Choroid plexus epithelial cell (primary cell): ENCODE results near the gene THSD7A.

ENCODE experiments used
- DNase-seq: peaks from one replicate; pipeline ENCODE4 v3.0.0-alpha.2; 2010; ENCODE audit warnings: low read depth
- H3K4me3 ChIP-seq: 2 replicates; pipeline ENCODE4 v1.5.1; 2011; ENCODE audit warnings: low read depth, mild to moderate bottlenecking, control low read depth, low read length, moderate library complexity
- TF ChIP-seq, protein P1 (sequence below): conservative IDR thresholded peaks from 2 replicates; pipeline ENCODE4 v1.5.1; 2011; ENCODE audit warnings: low read depth, mild to moderate bottlenecking, control low read depth, inconsistent platforms, low read length, moderate library complexity

THSD7A gene

DNA sequence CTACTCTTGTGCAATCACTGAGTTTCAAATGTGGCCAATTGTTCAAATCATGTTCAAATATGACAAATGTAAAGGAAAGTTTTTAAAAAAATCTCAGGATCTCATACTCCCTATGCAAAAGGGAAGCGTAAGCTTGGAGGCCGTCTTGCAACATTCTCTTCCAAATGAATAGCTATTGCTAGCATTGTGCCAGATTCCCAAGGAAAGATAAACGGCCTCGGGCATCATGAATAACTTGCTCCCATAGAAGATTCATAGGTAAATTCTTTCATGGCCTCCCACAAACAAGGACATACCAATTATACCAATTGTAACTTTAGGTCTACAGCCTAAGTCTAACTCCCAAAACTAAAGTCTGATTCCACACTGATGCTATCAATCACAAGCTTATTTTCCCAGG is 416.9 kb downstream of the THSD7A start:
- TF ChIP-seq, protein P1, sequence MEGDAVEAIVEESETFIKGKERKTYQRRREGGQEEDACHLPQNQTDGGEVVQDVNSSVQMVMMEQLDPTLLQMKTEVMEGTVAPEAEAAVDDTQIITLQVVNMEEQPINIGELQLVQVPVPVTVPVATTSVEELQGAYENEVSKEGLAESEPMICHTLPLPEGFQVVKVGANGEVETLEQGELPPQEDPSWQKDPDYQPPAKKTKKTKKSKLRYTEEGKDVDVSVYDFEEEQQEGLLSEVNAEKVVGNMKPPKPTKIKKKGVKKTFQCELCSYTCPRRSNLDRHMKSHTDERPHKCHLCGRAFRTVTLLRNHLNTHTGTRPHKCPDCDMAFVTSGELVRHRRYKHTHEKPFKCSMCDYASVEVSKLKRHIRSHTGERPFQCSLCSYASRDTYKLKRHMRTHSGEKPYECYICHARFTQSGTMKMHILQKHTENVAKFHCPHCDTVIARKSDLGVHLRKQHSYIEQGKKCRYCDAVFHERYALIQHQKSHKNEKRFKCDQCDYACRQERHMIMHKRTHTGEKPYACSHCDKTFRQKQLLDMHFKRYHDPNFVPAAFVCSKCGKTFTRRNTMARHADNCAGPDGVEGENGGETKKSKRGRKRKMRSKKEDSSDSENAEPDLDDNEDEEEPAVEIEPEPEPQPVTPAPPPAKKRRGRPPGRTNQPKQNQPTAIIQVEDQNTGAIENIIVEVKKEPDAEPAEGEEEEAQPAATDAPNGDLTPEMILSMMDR, result no peak
- DNase-seq, result no peak

DNA sequence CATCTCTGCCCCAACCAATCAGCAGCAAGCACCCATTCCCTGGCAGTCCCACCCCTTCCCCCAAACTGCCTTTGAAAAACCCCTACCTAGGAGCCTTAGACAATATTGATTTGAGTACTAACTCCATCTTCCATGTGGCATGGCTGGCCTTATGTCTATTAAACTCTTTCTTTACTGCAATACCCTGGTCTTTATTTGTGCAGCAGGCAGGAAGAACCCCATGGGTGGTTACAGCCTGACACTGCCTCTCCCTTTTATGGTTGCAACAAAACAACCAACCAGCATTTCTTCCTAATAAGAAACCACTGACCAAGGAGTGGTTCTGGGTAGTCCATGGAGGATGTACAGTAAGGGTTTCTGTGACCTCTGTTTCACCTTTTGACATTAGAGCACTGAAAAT is 418.1 kb downstream of the THSD7A start:
- no peak overlapping the region for H3K4me3 ChIP-seq
- TF ChIP-seq, protein P1, result no peak
- DNase-seq, result no peak

More for the DNA sequence above, 416.9 kb downstream of the THSD7A start:
- no peak overlapping the region for H3K4me3 ChIP-seq

DNA sequence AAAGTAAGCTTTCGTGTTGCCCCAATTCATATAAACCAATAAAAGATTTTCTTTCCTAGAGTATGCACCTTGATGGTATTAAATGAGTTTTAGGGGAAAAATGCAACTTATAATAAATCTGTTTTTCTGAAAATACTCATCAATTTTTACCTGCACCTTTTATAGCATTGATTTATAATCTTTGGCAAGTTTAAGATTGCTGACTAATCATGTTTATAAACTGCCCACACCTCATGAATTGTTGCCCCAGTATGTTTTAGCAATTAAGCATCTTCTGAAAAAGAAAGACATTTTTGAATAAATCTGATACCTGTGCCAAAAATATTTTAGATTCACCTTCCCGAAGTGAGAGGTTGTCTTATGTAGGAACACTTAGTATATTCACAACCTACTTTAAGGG is 420.0 kb downstream of the THSD7A start:
- no peak overlapping the region for H3K4me3 ChIP-seq
- TF ChIP-seq, protein P1, result no peak
- DNase-seq, result no peak

DNA sequence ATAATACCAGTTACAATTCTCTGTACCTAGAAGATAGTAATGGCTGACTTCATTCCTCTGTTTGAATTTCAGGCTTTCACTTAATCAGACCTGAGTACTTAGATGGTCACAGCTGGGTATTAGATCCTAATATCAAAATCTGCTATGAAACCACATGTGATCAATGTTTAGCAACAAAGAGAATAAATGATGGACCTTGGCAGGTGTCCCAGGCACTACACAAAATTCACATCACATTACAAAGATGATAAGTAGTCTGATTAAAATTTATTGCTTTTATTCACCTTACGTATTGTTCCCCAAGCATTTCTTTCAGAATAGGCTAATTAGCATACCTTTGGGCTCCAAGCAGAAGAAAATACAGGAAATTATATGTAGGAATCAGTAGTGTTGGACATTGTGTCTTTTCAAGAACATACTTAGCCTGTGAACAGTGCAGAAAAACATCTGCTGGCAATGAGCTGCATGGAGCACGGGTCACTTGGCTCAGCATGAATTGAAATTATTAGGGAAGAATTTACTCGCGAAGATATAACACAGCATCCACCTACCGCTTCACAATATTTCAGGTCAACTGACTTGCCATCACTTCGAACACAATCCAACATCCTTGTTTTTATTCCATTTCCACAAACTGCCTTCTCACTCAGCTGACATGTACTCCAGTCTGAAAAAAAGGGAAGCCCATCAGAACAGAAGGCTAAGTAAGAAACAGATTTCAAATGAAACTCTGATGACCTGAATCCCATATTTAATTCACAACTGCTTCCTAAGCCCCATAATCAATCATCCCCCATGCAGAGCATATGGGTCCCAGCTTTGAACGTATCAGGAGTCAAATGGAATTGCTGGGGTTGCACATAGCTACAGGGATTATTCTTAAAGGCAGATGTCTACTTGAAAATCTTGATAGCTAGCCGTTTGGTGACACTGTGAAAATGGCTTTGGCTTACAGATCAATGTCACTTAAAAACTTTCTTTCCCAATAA is 421.0 kb downstream of the THSD7A start:
- peak; percentile 22 for DNase-seq
- no peak overlapping the region for H3K4me3 ChIP-seq
- TF ChIP-seq, protein P1, result no peak

- DNase-seq, result no peak
- TF ChIP-seq, protein P1, result no peak
- H3K4me3 ChIP-seq, result no peak overlapping the region
These were observed 427.6 kb downstream of the THSD7A start for GRCh38 chr7:11404355-11404754.

- TF ChIP-seq, protein P1, result no peak
- no peak overlapping the region for H3K4me3 ChIP-seq
These were observed 428.2 kb downstream of the THSD7A start for GRCh38 chr7:11403781-11404180.

DNA sequence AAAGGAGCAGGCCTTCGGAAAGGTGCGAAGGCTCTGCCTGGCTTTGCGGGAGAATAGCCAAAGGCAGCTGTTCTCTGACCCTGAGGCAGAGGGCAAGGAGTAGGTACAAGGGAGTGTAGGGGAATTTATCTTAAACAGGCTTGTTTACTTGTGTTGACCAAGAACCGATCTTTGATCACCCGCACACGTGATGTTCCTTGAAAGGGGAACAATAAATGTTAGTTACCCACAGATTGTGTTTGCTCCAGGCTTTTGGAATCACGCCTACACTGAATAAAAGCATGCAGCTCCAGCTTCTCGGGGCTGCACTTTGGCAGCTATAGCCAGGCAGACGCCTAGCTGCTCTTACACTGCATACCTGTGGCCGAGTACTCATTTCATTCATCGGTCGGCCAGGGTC is 437.6 kb downstream of the THSD7A start:
- no peak overlapping the region for H3K4me3 ChIP-seq
- TF ChIP-seq, protein P1, result no peak
- no peak for DNase-seq

More at GRCh38 chr7:11403781-11404180, 428.2 kb downstream of the THSD7A start:
- no peak for DNase-seq
